ENCODE results near the gene PDZK1. TPM values are rescaled to one million over a fixed set of nuclear protein-coding genes. Genes with fewer than 3 reads are reported as not detected.
A peak's percentile ranks its signal among the peaks of the same experiment; 100 is the strongest.
"Not testable (repeated sequence)": the region's sequence is repeated elsewhere in the genome, so short reads cannot be mapped to it uniquely, and the experiment has no call there.

Gene PDZK1
- polyA plus RNA-seq (ENCODE audit: low read depth in 6 of 6) = under 1 TPM in 4 of 6 donors, not detected in 2; 0.17 to 0.41 (median 0.25) TPM

- ATAC-seq (ENCODE audit: low read depth in 2 of 2) (no peak), DNase-seq (no peak)
- Mint-ChIP-seq H3K4me3 (no peak within 1 kb of the TSS), H3K4me1 (peaks cover 0 to 2% (median 0%) of the 10 kb centered on the region in 3 donors), H3K9me3 (peaks cover 0 to 4% (median 0%) of the 10 kb centered on the region in 7 donors), H3K27ac (peak within 1 kb of the TSS in 1 of 6 donors; percentile 62), H3K36me3 (peaks cover 4 to 7% of the 10 kb centered on the region in 2 donors), H3K27me3 (peaks cover 0 to 8% (median 0%) of the 10 kb centered on the region in 3 donors)
Measured at GRCh38 chr1:145707183-145707867, at the start of gene PDZK1. Gene PDZK1 (minus strand): TSS chr1:145707368. CDS start chr1:145688021, 19,347 bp downstream.

GRCh38 chr1:145751491-145752037, 44.4 kb upstream of the PDZK1 start:
- Mint-ChIP-seq H3K27me3 (no peaks in the 10 kb centered on the region), H3K27ac (no peak overlapping the region), H3K4me1 (no peaks in the 10 kb centered on the region), H3K9me3 (no peaks in the 10 kb centered on the region), H3K4me3 (no peak overlapping the region), H3K36me3 (peaks cover 24% of the 10 kb centered on the region in 2 donors)
- ATAC-seq (ENCODE audit: low read depth in 2 of 2) (no peak), DNase-seq (no peak)

- no peak for DNase-seq
- no peak for ATAC-seq (ENCODE audit: low read depth in 2 of 2)
- Mint-ChIP-seq H3K4me1 (no peaks in the 10 kb centered on the region), H3K4me3 (no peak overlapping the region), H3K9me3 (no peaks in the 10 kb centered on the region), H3K36me3 (peaks cover 24 to 30% of the 10 kb centered on the region in 2 donors), H3K27ac (no peak overlapping the region), H3K27me3 (no peaks in the 10 kb centered on the region)
Measured at GRCh38 chr1:145750426-145750825, 43.3 kb upstream of the PDZK1 start.

GRCh38 chr1:145747398-145748247, 40.5 kb upstream of the PDZK1 start:
- Mint-ChIP-seq H3K4me1 (no peaks in the 10 kb centered on the region), H3K36me3 (peaks cover 42 to 44% of the 10 kb centered on the region in 2 donors), H3K27ac (peak overlapping the region in 1 of 6 donors; percentile 41), H3K4me3 (no peak overlapping the region), H3K9me3 (no peaks in the 10 kb centered on the region), H3K27me3 (no peaks in the 10 kb centered on the region)
- no peak for ATAC-seq (ENCODE audit: low read depth in 2 of 2)
- DNase-seq = no peak

- peaks cover 15 to 16% of the 10 kb centered on the region in 2 donors for H3K36me3 Mint-ChIP-seq
- peaks cover 0 to 1% (median 0%) of the 10 kb centered on the region in 7 donors for H3K9me3 Mint-ChIP-seq
- H3K4me1 Mint-ChIP-seq = no peaks in the 10 kb centered on the region
- no peak overlapping the region for H3K27ac Mint-ChIP-seq
- H3K4me3 Mint-ChIP-seq = no peak overlapping the region
- ATAC-seq (ENCODE audit: low read depth in 2 of 2) (no peak), DNase-seq (no peak)
- no peaks in the 10 kb centered on the region for H3K27me3 Mint-ChIP-seq
Measured at GRCh38 chr1:145740269-145740668, 33.1 kb upstream of the PDZK1 start.

GRCh38 chr1:145736191-145736590, 29.0 kb upstream of the PDZK1 start:
- Mint-ChIP-seq H3K9me3 (peaks cover 0 to 1% (median 0%) of the 10 kb centered on the region in 7 donors), H3K27me3 (no peaks in the 10 kb centered on the region), H3K4me1 (peaks cover 4 to 9% (median 8%) of the 10 kb centered on the region in 3 donors), H3K27ac (no peak overlapping the region), H3K4me3 (no peak overlapping the region), H3K36me3 (no peaks in the 10 kb centered on the region)
- DNase-seq = no peak
- no peak for ATAC-seq (ENCODE audit: low read depth in 2 of 2)

- DNase-seq = no peak
- H3K36me3 Mint-ChIP-seq = no peaks in the 10 kb centered on the region
- peak overlapping the region in 1 of 6 donors; percentile 11 for H3K27ac Mint-ChIP-seq
- peaks cover 4 to 9% (median 8%) of the 10 kb centered on the region in 3 donors for H3K4me1 Mint-ChIP-seq
- no peak for ATAC-seq (ENCODE audit: low read depth in 2 of 2)
- H3K4me3 Mint-ChIP-seq = peak overlapping the region in 1 of 8 donors; percentile 2
- H3K27me3 Mint-ChIP-seq = no peaks in the 10 kb centered on the region
- H3K9me3 Mint-ChIP-seq = no peaks in the 10 kb centered on the region
Measured at GRCh38 chr1:145730900-145731299, 23.7 kb upstream of the PDZK1 start.

GRCh38 chr1:145730467-145730866, 23.3 kb upstream of the PDZK1 start:
- DNase-seq (no peak), ATAC-seq (ENCODE audit: low read depth in 2 of 2) (no peak)
- Mint-ChIP-seq H3K4me3 (no peak overlapping the region), H3K27ac (no peak overlapping the region), H3K36me3 (no peaks in the 10 kb centered on the region), H3K27me3 (no peaks in the 10 kb centered on the region), H3K4me1 (peaks cover 4 to 9% (median 8%) of the 10 kb centered on the region in 3 donors), H3K9me3 (peaks cover 0 to 3% (median 0%) of the 10 kb centered on the region in 7 donors)

GRCh38 chr1:145729666-145730436, 22.7 kb upstream of the PDZK1 start:
- Mint-ChIP-seq H3K27ac (no peak overlapping the region), H3K36me3 (no peaks in the 10 kb centered on the region), H3K9me3 (peaks cover 0 to 3% (median 0%) of the 10 kb centered on the region in 7 donors), H3K4me1 (peaks cover 4 to 9% (median 8%) of the 10 kb centered on the region in 3 donors), H3K4me3 (no peak overlapping the region), H3K27me3 (no peaks in the 10 kb centered on the region)
- ATAC-seq (ENCODE audit: low read depth in 2 of 2) = no peak
- DNase-seq = no peak

- DNase-seq = no peak
- H3K4me3 Mint-ChIP-seq = no peak overlapping the region
- no peak for ATAC-seq (ENCODE audit: low read depth in 2 of 2)
- no peaks in the 10 kb centered on the region for H3K36me3 Mint-ChIP-seq
- no peaks in the 10 kb centered on the region for H3K27me3 Mint-ChIP-seq
- H3K27ac Mint-ChIP-seq = peak overlapping the region in 2 of 6 donors; percentile 9 to 81
- H3K4me1 Mint-ChIP-seq = peaks cover 2 to 7% (median 7%) of the 10 kb centered on the region in 3 donors
- peaks cover 0 to 3% (median 0%) of the 10 kb centered on the region in 7 donors for H3K9me3 Mint-ChIP-seq
Measured at GRCh38 chr1:145729196-145729595, 22.0 kb upstream of the PDZK1 start.

GRCh38 chr1:145726193-145726592, 19.0 kb upstream of the PDZK1 start:
- not testable (repeated sequence) for H3K4me1 Mint-ChIP-seq; H3K27ac Mint-ChIP-seq; ATAC-seq (ENCODE audit: low read depth in 2 of 2); H3K36me3 Mint-ChIP-seq; H3K9me3 Mint-ChIP-seq; H3K4me3 Mint-ChIP-seq; DNase-seq
- H3K27me3 Mint-ChIP-seq = peaks cover 4 to 16% (median 9%) of the 10 kb centered on the region in 3 donors

- Mint-ChIP-seq H3K27me3 (peaks cover 19 to 42% (median 21%) of the 10 kb centered on the region in 3 donors), H3K4me1 (peaks cover 9 to 11% (median 10%) of the 10 kb centered on the region in 3 donors), H3K4me3 (peak overlapping the region in 7 of 8 donors; percentile 65 to 89 (median 75)), H3K9me3 (peaks cover 0 to 3% (median 0%) of the 10 kb centered on the region in 7 donors), H3K36me3 (no peaks in the 10 kb centered on the region), H3K27ac (no peak overlapping the region)
- peak; percentile 53 for DNase-seq
- peak; percentile 76 to 91 for ATAC-seq (ENCODE audit: low read depth in 2 of 2)
Measured at GRCh38 chr1:145720878-145721671, 13.9 kb upstream of the PDZK1 start.

Data from naive B cell (primary cell).